ENCODE data around the gene TBXAS1.

DNA sequence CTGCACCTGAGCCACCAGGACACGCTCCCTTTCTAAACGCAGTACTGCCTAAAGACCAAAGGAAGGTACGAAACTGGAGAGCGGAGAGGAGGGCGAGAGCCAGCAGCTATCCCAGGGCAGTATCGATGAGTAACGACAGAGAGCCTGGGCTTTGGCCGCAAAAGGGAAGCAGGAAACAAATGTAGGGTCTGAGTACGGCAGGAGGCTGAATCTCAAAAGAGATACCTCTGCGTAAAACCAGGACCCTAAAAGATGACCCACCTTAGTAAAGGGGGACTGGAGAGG is 213.3 kb downstream of the TBXAS1 start:
- TF ChIP-seq EZH2 (IDR thresholded peaks at IDR 0.05) (no peak), POLR2AphosphoS5 (IDR thresholded peaks at IDR 0.05; ENCODE audit: borderline replicate concordance, low read depth, low read length) (no peak), FOXP2 (optimal IDR thresholded peaks at IDR 0.05; ENCODE audit: control extremely low read depth, extremely low read length, insufficient read depth) (no peak)

Data from SK-N-MC (cell line).